ENCODE data around the gene SPTA1.

- TF ChIP-seq GATA2 (IDR thresholded peaks at IDR 0.05; ENCODE audit: low read depth, low read length) (no peak), GATA3 (IDR thresholded peaks at IDR 0.05; ENCODE audit: low read depth, low read length) (no peak)
Measured at GRCh38 chr1:158692356-158692755, 5.8 kb upstream of the SPTA1 start.
